ENCODE results near the gene HELT. TPM values are rescaled to one million over a fixed set of nuclear protein-coding genes. Genes with fewer than 3 reads are reported as not detected.

Gene HELT
- total RNA-seq, 2 donors from 2014 or later: not detected

GRCh38 chr4:185054272-185054671 lies 36.0 kb downstream of the HELT start:
- H3K9me3 ChIP-seq (ENCODE audit: control insufficient read depth, low read length): peaks cover 16% of the 10 kb centered on the region
- TF ChIP-seq CTCF (conservative IDR thresholded peaks at IDR 0.05): no peak
- Mint-ChIP-seq H3K36me3 (ENCODE audit: low read depth) (peaks cover 7% of the 10 kb centered on the region), H3K27ac (no peak overlapping the region), H3K4me1 (peaks cover 15% of the 10 kb centered on the region), H3K27me3 (ENCODE audit: insufficient read depth) (peaks cover 5% of the 10 kb centered on the region), H3K9me3 (peaks cover 43% of the 10 kb centered on the region), H3K4me3 (no peak overlapping the region)
- no peak overlapping the region for H3K4me3 ChIP-seq (ENCODE audit: low read length)
- 67 to 83% methylated on average over 5 of the region's 5 CpGs for WGBS, 2 experiments (ENCODE audit: insufficient coverage in 1 of 2, insufficient read length in 1 of 2)
- H3K4me1 ChIP-seq (ENCODE audit: control insufficient read depth, insufficient read depth, low read length): no peaks in the 10 kb centered on the region
- DNase-seq: no peak
- H3K9ac ChIP-seq (ENCODE audit: extremely low read depth, low read length, poor library complexity, severe bottlenecking): no peak overlapping the region
- H3K36me3 ChIP-seq (ENCODE audit: control insufficient read depth, insufficient read depth, low read length): no peaks in the 10 kb centered on the region
- no peaks in the 10 kb centered on the region for H3K27me3 ChIP-seq (ENCODE audit: control insufficient read depth, insufficient read depth, low read length, poor library complexity, severe bottlenecking)
- no peak overlapping the region for H3K27ac ChIP-seq (ENCODE audit: low read depth, low read length)

DNA sequence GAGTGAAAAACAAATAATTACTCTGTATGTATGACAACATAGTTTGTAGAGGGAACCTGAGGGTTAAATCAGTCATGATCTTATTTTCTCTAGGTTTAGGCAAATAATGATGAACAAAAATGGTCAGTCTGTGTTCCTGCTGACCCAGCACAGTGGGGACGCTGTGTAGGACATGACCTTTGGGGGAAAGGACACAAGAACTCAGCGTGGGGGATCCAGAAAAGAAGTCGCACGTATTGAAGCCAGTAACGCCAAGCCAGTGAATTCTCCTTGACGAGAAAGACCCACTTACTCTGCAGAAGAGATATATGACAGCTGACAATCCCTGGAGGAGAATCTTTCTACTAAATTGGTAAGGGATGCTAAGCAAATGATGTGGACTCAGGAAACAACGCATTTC lies 36.6 kb downstream of the HELT start:
- peaks cover 37% of the 10 kb centered on the region for H3K9me3 Mint-ChIP-seq
- no peak overlapping the region for H3K27ac Mint-ChIP-seq
- TF ChIP-seq CTCF (conservative IDR thresholded peaks at IDR 0.05): no peak
- no peak overlapping the region for H3K4me3 Mint-ChIP-seq
- H3K27me3 Mint-ChIP-seq (ENCODE audit: insufficient read depth): peaks cover 5% of the 10 kb centered on the region
- DNase-seq: no peak
- peaks cover 16% of the 10 kb centered on the region for H3K9me3 ChIP-seq (ENCODE audit: control insufficient read depth, low read length)
- peaks cover 15% of the 10 kb centered on the region for H3K4me1 Mint-ChIP-seq
- H3K4me3 ChIP-seq (ENCODE audit: low read length): no peak overlapping the region
- H3K36me3 Mint-ChIP-seq (ENCODE audit: low read depth): peaks cover 7% of the 10 kb centered on the region
- no peaks in the 10 kb centered on the region for H3K27me3 ChIP-seq (ENCODE audit: control insufficient read depth, insufficient read depth, low read length, poor library complexity, severe bottlenecking)
- H3K4me1 ChIP-seq (ENCODE audit: control insufficient read depth, insufficient read depth, low read length): no peaks in the 10 kb centered on the region
- H3K36me3 ChIP-seq (ENCODE audit: control insufficient read depth, insufficient read depth, low read length): no peaks in the 10 kb centered on the region
- H3K27ac ChIP-seq (ENCODE audit: low read depth, low read length): no peak overlapping the region
- WGBS, 2 experiments (ENCODE audit: insufficient coverage in 1 of 2, insufficient read length in 1 of 2): 42 to 56% methylated on average over 6 to 7 of the region's 7 CpGs
- no peak overlapping the region for H3K9ac ChIP-seq (ENCODE audit: extremely low read depth, low read length, poor library complexity, severe bottlenecking)

GRCh38 chr4:185061610-185062009 lies 43.3 kb downstream of the HELT start:
- no peaks in the 10 kb centered on the region for H3K4me1 ChIP-seq (ENCODE audit: control insufficient read depth, insufficient read depth, low read length)
- H3K36me3 ChIP-seq (ENCODE audit: control insufficient read depth, insufficient read depth, low read length): no peaks in the 10 kb centered on the region
- H3K9me3 ChIP-seq (ENCODE audit: control insufficient read depth, low read length): no peaks in the 10 kb centered on the region
- H3K27ac Mint-ChIP-seq: no peak overlapping the region
- no peak for TF ChIP-seq CTCF (conservative IDR thresholded peaks at IDR 0.05)
- H3K9ac ChIP-seq (ENCODE audit: extremely low read depth, low read length, poor library complexity, severe bottlenecking): no peak overlapping the region
- H3K4me3 Mint-ChIP-seq: no peak overlapping the region
- no peak overlapping the region for H3K4me3 ChIP-seq (ENCODE audit: low read length)
- H3K36me3 Mint-ChIP-seq (ENCODE audit: low read depth): no peaks in the 10 kb centered on the region
- 80 to 91% methylated on average over 1 to 3 of the region's 3 CpGs for WGBS, 2 experiments (ENCODE audit: insufficient coverage in 1 of 2, insufficient read length in 1 of 2)
- no peak for DNase-seq
- no peak overlapping the region for H3K27ac ChIP-seq (ENCODE audit: low read depth, low read length)
- H3K4me1 Mint-ChIP-seq: no peaks in the 10 kb centered on the region
- no peaks in the 10 kb centered on the region for H3K27me3 Mint-ChIP-seq (ENCODE audit: insufficient read depth)
- H3K9me3 Mint-ChIP-seq: peaks cover 3% of the 10 kb centered on the region
- H3K27me3 ChIP-seq (ENCODE audit: control insufficient read depth, insufficient read depth, low read length, poor library complexity, severe bottlenecking): no peaks in the 10 kb centered on the region

Measured in endodermal cell (in vitro differentiated cells).